ENCODE results near the gene PAPOLA.
"Not testable (repeated sequence)": the region's sequence is repeated elsewhere in the genome, so short reads cannot be mapped to it uniquely, and the experiment has no call there.

The PAPOLA gene

DNA sequence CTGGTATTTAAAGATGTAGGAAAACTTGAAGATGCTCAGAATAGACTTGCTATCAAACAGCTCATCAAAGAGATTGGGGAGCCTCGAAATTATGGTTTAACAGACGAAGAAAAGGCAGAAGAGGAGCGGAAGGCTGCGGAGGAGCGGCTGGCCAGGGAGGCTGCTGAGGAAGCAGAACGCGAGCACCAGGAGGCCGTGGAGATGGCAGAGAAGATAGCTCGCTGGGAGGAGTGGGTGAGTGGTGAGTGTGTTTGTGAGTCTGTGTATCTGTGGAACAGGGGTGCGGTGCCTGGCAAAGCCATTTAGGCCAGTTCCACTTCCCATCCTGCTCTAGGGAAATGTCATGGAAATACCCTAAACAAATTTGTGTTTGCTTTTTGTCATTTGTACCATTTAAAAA is 19.2 kb upstream of the PAPOLA start:
- in situ Hi-C loops (cut with HindIII; ENCODE audit: low pct_unique_long_range_greater_than_20kb, low sequenced_read_pairs), result no loop called here
- no peak for TF ChIP-seq JUND (IDR thresholded peaks at IDR 0.05; ENCODE audit: low read depth)
- no peak for DNase-seq (ENCODE audit: low read depth in 1 of 2, low spot score in 1 of 2)

DNA sequence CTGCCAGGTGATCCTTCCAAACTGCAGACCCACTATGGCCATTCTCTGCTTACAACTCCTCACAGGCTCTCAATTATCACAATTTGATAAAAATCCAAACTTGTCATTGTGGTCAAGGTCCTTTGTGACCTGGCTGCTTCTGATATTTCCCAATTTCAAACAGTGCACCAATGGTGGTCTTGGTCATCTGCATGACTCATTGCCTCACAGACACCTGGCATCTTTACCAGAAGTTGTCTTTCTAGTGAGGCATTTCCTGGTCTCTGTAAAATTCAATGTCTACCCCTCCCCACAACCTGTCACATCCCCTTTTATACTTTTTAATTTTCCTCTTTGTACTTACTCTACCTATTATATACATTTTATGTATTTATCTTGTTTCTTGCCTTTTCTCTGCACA is 17.8 kb upstream of the PAPOLA start:
- no peak for DNase-seq (ENCODE audit: low read depth in 1 of 2, low spot score in 1 of 2)
- in situ Hi-C loops (cut with HindIII; ENCODE audit: low pct_unique_long_range_greater_than_20kb, low sequenced_read_pairs), result no loop called here
- TF ChIP-seq JUND (IDR thresholded peaks at IDR 0.05; ENCODE audit: low read depth), result no peak

DNA sequence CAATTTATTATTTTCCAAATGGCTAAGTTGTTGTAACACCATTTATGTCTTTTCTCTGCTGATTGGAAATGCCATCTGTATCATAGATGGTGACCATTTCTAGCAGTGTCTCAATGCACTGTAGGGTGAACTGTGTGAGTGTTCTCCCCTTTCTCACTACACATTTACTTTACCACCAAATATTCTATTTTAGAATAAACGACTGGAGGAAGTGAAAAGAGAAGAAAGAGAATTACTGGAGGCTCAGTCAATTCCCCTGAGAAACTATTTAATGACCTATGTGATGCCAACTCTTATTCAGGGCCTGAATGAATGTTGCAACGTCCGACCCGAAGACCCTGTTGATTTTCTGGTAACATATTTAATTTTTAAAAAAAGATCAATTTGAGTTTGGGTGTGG is 15.5 kb upstream of the PAPOLA start:
- no peak for TF ChIP-seq JUND (IDR thresholded peaks at IDR 0.05; ENCODE audit: low read depth)
- no peak for DNase-seq (ENCODE audit: low read depth in 1 of 2, low spot score in 1 of 2)
- in situ Hi-C loops (cut with HindIII; ENCODE audit: low pct_unique_long_range_greater_than_20kb, low sequenced_read_pairs), result no loop called here

DNA sequence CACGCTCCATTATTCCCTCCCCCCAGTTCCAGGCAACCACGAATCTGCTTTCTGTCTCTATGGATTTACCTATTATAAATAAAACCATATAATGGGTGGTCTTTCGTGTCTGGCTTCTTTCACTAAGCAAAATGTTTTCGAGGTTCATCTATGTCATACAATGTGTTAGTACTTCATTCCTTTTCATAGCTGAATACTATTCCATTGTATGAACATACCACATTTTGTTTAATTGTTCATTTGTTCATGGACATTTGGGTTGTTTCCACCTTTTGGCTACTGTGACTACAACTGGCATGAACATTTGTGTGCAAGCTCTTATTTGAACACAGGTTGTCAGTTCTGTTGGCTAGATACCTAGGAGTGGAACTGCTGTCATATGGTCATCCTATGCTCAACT is 12.9 kb upstream of the PAPOLA start:
- DNase-seq (ENCODE audit: low read depth in 1 of 2, low spot score in 1 of 2), result no peak
- no peak for TF ChIP-seq JUND (IDR thresholded peaks at IDR 0.05; ENCODE audit: low read depth)
- in situ Hi-C loops (cut with HindIII; ENCODE audit: low pct_unique_long_range_greater_than_20kb, low sequenced_read_pairs), result no loop called here

DNA sequence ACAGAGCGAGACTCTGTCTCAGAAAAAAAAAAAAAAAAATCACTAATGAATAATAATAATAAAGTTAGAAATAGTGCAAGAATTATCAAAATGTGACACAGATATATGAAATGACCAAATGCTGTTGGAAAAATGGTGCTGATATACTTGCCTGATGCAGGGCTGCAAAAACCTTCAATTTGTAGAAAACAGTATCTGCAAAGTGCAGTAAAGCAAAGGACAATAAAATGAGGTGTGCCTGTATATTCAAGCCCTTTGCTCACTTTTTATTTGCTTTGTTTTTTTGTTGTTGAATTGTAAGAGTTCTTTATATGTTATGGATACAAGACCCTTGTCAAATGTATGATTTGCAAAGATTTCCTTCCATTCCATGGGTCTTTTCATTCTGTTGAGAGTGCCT is 9.0 kb upstream of the PAPOLA start:
- DNase-seq (ENCODE audit: low read depth in 1 of 2, low spot score in 1 of 2), result no peak
- no peak for TF ChIP-seq JUND (IDR thresholded peaks at IDR 0.05; ENCODE audit: low read depth)
- in situ Hi-C loops (cut with HindIII; ENCODE audit: low pct_unique_long_range_greater_than_20kb, low sequenced_read_pairs), result no loop called here

DNA sequence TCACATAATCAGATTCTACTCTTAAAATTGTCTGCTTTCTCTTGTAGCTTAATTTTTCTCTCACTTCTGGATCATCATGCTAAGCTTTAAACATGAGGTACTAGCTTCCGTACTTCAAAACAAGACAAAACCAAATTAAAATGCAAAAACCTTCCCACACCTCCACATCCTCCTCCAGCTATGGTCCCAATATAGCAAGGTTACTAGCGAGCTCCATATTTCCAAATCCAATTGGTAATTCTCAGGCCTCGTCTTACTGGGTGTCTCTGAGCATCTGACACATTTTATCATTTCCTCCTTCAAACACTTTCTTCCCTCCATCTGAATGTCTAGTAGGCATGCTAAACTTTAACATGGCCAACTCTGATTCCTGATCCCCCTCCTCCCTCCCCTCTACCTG is 7.9 kb upstream of the PAPOLA start:
- no peak for DNase-seq (ENCODE audit: low read depth in 1 of 2, low spot score in 1 of 2)
- in situ Hi-C loops (cut with HindIII; ENCODE audit: low pct_unique_long_range_greater_than_20kb, low sequenced_read_pairs), result no loop called here
- TF ChIP-seq JUND (IDR thresholded peaks at IDR 0.05; ENCODE audit: low read depth), result no peak

DNA sequence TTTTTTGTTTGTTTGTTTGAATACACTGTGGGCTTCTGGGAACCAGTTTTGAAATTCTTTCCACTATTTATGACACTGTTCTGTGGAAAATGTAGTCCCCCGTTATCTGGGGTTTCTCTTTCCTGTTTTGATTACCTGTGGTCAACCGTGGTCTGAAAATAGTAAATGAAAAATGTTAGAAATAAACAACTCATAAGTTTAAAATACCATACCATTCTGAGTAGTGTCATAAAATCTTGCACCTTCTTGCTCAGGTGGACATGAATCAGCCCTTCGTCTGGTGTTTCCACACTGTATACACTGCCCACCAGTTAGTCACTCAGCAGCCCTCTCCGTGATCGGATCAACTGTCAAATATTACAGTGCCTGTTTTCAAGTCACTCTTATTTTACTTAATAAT is 5.1 kb upstream of the PAPOLA start:
- no peak for TF ChIP-seq JUND (IDR thresholded peaks at IDR 0.05; ENCODE audit: low read depth)
- DNase-seq (ENCODE audit: low read depth in 1 of 2, low spot score in 1 of 2), result no peak
- in situ Hi-C loops (cut with HindIII; ENCODE audit: low pct_unique_long_range_greater_than_20kb, low sequenced_read_pairs), result no loop called here

DNA sequence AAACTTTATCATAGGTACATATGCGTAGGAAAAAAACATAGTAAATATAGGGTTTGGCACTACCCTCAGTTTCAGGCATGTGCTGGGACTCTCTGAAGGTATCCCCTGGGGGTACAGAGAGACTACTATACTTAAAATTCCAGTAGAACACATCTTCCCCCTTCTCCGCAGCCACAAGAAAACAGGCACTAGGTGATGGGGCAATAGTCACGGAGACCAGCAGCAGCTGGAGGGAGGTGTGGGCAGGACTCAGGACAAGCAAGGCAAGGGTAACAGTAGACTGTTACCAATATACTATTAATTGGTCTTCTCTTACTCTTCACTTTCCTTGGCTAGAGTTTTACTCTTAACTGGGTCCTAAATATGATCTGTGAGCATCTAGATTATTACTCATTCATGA is 4.6 kb upstream of the PAPOLA start:
- in situ Hi-C loops (cut with HindIII; ENCODE audit: low pct_unique_long_range_greater_than_20kb, low sequenced_read_pairs), result no loop called here
- peak in 1 of 2 experiments; percentile 20 for DNase-seq (ENCODE audit: low read depth in 1 of 2, low spot score in 1 of 2)
- no peak for TF ChIP-seq JUND (IDR thresholded peaks at IDR 0.05; ENCODE audit: low read depth)

DNA sequence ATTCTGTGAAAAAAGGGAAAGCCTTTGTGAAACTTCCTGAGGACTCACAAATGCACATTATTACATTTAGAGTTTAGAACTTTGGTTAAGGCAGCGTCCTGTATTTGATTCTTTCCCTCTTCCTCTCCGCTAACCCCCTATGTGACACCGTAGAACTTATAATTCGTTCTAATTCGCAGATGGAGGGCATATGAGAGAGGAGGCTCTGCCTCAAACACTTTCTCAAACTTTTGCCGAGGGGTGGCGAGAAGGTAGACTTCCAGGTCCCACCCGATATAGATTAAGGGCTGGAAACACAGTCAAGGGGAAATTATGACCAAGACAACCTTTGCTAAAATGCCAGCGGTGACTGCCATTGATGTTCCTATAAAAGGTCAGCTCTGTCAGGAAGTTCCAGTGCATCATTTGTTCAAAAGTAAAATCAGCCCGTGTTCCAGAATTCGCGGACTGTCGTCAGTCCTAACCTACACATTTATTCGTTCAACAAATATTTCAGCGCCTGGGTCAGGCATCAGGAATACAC is 904 bp upstream of the PAPOLA start:
- in situ Hi-C loops (cut with HindIII; ENCODE audit: low pct_unique_long_range_greater_than_20kb, low sequenced_read_pairs), result no loop called here
- no peak for TF ChIP-seq JUND (IDR thresholded peaks at IDR 0.05; ENCODE audit: low read depth)
- no peak for DNase-seq (ENCODE audit: low read depth in 1 of 2, low spot score in 1 of 2)

DNA sequence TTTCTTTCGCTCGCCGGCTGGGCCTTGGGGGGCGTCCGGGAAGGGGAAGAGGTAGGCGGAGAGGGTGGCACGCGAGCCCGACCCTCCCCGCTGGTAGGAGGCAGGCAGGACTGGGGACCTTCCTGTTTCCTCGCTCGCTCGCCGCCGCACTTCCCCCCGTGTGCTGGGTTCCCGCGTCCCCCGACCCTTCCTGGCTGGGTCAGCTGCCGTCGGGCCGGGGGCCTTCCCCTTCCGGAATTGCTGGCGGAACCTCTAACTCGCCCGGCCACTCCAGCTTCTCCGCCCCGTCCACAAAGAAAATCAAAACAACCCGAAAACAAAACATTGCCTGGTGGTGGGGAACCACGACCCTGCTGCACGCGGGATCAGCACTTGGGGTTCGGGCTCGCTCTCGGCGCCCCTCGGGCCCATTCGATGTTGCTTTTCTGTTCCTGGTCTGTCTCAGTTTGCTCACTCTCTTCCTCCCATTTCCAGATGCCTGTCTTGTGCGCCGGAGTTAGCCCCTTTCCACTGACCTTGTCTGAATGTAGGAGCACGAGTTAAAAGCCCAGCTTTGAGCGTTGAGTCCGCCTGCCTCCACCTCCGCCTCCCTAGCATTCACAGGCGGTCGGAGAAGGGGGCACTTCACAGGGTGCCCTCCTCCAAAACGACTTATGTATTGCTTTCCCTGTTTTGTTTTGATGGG is 581 bp downstream of the PAPOLA start:
- TF ChIP-seq JUND (IDR thresholded peaks at IDR 0.05; ENCODE audit: low read depth), result no peak
- in situ Hi-C loops (cut with HindIII; ENCODE audit: low pct_unique_long_range_greater_than_20kb, low sequenced_read_pairs), result no loop called here
- DNase-seq (ENCODE audit: low read depth in 1 of 2, low spot score in 1 of 2), result peak; percentile 42 to 47

DNA sequence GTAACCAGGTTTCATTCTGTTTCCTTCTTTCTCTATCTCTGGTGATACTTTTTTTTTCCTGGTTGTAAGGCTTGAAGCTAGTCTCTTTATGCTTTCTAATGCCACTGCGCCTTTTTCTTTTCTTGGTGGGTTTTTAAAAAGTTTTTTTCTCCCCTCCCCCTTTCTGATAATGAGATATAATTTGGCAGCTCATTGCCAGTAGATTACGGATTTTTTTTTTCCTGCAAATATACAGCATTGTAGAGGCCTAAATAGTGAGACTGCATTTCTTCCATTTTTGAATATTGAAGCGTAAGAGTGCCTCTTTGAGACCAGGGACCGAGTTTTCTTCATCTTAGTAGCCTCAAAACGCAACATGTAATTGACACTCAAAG is 1.1 kb downstream of the PAPOLA start:
- no peak for TF ChIP-seq JUND (IDR thresholded peaks at IDR 0.05; ENCODE audit: low read depth)
- in situ Hi-C loops (cut with HindIII; ENCODE audit: low pct_unique_long_range_greater_than_20kb, low sequenced_read_pairs), result no loop called here
- no peak for DNase-seq (ENCODE audit: low read depth in 1 of 2, low spot score in 1 of 2)

DNA sequence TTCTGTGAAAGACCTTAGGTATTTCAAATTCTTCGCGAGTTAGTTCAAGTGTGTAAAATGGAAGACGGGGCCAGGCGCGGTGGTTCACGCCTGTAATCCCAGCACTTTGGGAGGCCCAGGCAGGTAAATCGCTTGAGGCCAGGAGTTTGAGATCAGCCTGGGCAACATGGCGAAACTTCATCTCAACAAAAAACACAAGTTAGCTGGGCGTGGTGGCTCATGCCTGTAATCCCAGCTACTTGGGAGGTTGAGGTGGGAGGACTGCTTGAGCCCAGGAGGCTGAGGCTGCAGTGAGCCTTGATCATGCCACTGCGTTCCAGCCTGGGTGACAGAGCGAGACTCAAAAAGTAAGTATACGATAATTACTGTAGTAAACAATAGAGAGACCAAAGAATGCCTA is 2.2 kb downstream of the PAPOLA start:
- DNase-seq (ENCODE audit: low read depth in 1 of 2, low spot score in 1 of 2); in situ Hi-C loops (cut with HindIII; ENCODE audit: low pct_unique_long_range_greater_than_20kb, low sequenced_read_pairs): not testable (repeated sequence)

DNA sequence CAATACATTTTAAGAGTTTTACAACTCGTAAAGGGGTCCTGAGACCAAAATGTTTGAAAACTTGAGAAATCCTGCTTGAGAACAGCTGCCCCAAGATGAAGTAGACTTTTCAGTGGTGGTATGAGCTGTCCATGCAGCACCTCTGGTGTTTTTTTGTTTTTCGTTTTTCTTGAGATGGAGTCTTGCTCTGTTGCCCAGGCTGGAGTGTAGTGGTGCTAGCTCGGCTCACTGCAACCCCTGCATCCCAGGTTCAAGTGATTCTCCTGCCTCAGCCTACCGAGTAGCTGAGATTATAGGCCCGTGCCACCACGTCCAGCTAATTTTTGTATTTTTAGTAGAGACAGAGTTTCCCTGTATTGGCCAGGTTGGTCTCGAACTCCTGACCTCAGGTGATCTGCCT is 5.5 kb downstream of the PAPOLA start:
- in situ Hi-C loops (cut with HindIII; ENCODE audit: low pct_unique_long_range_greater_than_20kb, low sequenced_read_pairs), result no loop called here
- no peak for TF ChIP-seq JUND (IDR thresholded peaks at IDR 0.05; ENCODE audit: low read depth)
- DNase-seq (ENCODE audit: low read depth in 1 of 2, low spot score in 1 of 2), result no peak

DNA sequence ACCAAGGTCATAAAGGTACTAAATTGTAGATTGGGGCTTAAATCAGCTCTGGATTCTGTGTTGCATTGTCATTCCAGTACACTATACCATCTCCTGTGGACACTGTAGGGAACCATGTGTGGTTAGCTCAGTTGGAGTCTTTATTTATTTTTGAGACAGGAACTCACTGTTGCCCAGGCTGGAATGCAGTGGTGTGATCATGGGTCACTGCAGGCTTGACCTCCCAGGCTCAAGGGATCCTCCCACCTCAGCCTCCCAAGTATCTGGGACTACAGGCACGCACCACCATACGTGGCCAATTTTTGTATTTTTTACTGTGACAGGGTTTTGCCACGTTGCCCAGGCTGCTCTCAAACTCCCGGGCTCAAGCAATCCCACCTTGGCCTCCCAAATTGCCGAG is 6.7 kb downstream of the PAPOLA start:
- TF ChIP-seq JUND (IDR thresholded peaks at IDR 0.05; ENCODE audit: low read depth), result no peak
- peak in 1 of 2 experiments; percentile 53 for DNase-seq (ENCODE audit: low read depth in 1 of 2, low spot score in 1 of 2)
- in situ Hi-C loops (cut with HindIII; ENCODE audit: low pct_unique_long_range_greater_than_20kb, low sequenced_read_pairs), result no loop called here
